Tibial nerve (tissue), 4 donors: Measurements from ENCODE around the gene ADCY6. TPM values are rescaled to one million over a fixed set of nuclear protein-coding genes. Genes with fewer than 3 reads are reported as not detected.

Experiments used
- DNase-seq, 2 donors: peaks; one replicate each; pipeline ENCODE4 v3.0.0-alpha.2; 2019; ENCODE audit warnings: low spot score in 2 of 2
- H3K27ac ChIP-seq, 4 donors: fragments of 200-600 bp; sonication (generic) in 3 of 4; one replicate each; pipeline ENCODE4 v1.5.1; 2017 to 2019; ENCODE audit warnings: mild to moderate bottlenecking in 1 of 4
- H3K27me3 ChIP-seq, 2 donors: fragments of 200-600 bp; sonication (generic) in 1 of 2; one replicate each; pipeline versions ENCODE4 v1.5.1 to v1.6.0; 2017 to 2019
- H3K36me3 ChIP-seq, 3 donors: fragments of 200-600 bp; sonication (generic); one replicate each; pipeline ENCODE4 v1.5.1; 2018 to 2019
- H3K4me1 ChIP-seq, 4 donors: fragments of 200-600 bp; sonication (generic) in 3 of 4; one replicate each; pipeline ENCODE4 v1.5.1; 2017 to 2019
- H3K4me3 ChIP-seq, 4 donors: fragments of 200-600 bp; sonication (generic) in 3 of 4; one replicate each; pipeline ENCODE4 v1.5.1; 2017 to 2019; ENCODE audit warnings: mild to moderate bottlenecking in 1 of 4, moderate library complexity in 1 of 4
- H3K9me3 ChIP-seq, 4 donors: fragments of 200-600 bp; sonication (generic) in 3 of 4; one replicate each; pipeline ENCODE4 v1.5.1; 2017 to 2019
- CTCF ChIP-seq, 5 experiments: fragments of 200-600 bp in 3 of 5; fragments of 450-650 bp in 2 of 5; sonication (generic) in 3 of 5; IDR thresholded peaks; one replicate each; pipeline ENCODE4 v1.5.1; 2016 to 2019; ENCODE audit warnings: antibody characterized with exemption in 5 of 5, mild to moderate bottlenecking in 3 of 5, moderate library complexity in 2 of 5
- EP300 ChIP-seq, 2 donors: sonication (generic); formaldehyde crosslinking; IDR thresholded peaks; one replicate each; pipeline ENCODE4 v1.6.1; 2017; ENCODE audit warnings: antibody characterized with exemption in 2 of 2, mild to moderate bottlenecking in 1 of 2
- POLR2A ChIP-seq, 2 donors: fragments of 450-650 bp; IDR thresholded peaks; one replicate each; pipeline ENCODE4 v1.6.1; 2017; ENCODE audit warnings: antibody characterized with exemption in 2 of 2, mild to moderate bottlenecking in 2 of 2, moderate library complexity in 2 of 2
- WGBS, 2 donors: methylation state at CpG; one replicate each; pipeline ENCODE4 v1.1.5; 2018; 5-methylcytosine and 5-hydroxymethylcytosine counted together
- total RNA-seq, 4 donors: library from RNA; depleted of rRNA; stranded (reverse); fragments of >200 nt; gene quantifications; one replicate each; pipeline ENCODE4 v1.1.0, GENCODE V29; 2016

The ADCY6 gene
- 10 to 100 TPM; 53.3 to 74.7 (median 57.1) TPM for total RNA-seq

GRCh38 chr12:48788854-48789775, at the start of gene ADCY6:
Gene ADCY6 (minus strand): TSS chr12:48789089. CDS start chr12:48783434, 5,655 bp downstream.
- Histone ChIP-seq H3K27ac (peak within 1 kb of the TSS; percentile 88 to 93 (median 90)), H3K9me3 (no peaks in the 10 kb centered on the region), H3K4me1 (peaks cover 0 to 48% (median 22%) of the 10 kb centered on the region in 4 donors), H3K4me3 (peak within 1 kb of the TSS; percentile 57 to 93 (median 80)), H3K36me3 (no peaks in the 10 kb centered on the region), H3K27me3 (no peaks in the 10 kb centered on the region)
- DNase-seq: peak; percentile 54 to 58
- 0 to 1% methylated on average over 40 to 75 of the region's 86 CpGs for WGBS, 2 donors
- TF ChIP-seq POLR2A (IDR thresholded peaks at IDR 0.05): peak; percentile 9 to 36
- peak in 1 of 2 donors; percentile 50 for TF ChIP-seq EP300 (IDR thresholded peaks at IDR 0.05)
- TF ChIP-seq CTCF (IDR thresholded peaks at IDR 0.05): no peak

- WGBS, 2 donors: 79 to 90% methylated on average over 4 of the region's 4 CpGs
- peaks cover 5 to 92% (median 56%) of the 10 kb centered on the region in 3 donors for H3K36me3 ChIP-seq
Observed at GRCh38 chr12:48838048-48838447, 49.2 kb upstream of the ADCY6 start.

GRCh38 chr12:48832321-48833060, 43.6 kb upstream of the ADCY6 start:
- TF ChIP-seq EP300 (IDR thresholded peaks at IDR 0.05) (no peak), CTCF (IDR thresholded peaks at IDR 0.05) (no peak), POLR2A (IDR thresholded peaks at IDR 0.05) (no peak)
- H3K4me3 ChIP-seq: no peak overlapping the region
- no peak for DNase-seq
- no peaks in the 10 kb centered on the region for H3K4me1 ChIP-seq
- H3K27me3 ChIP-seq: no peaks in the 10 kb centered on the region
- H3K27ac ChIP-seq: no peak overlapping the region
- H3K36me3 ChIP-seq: peaks cover 8 to 100% (median 76%) of the 10 kb centered on the region in 3 donors
- H3K9me3 ChIP-seq: no peaks in the 10 kb centered on the region
- WGBS, 2 donors: 88 to 89% methylated on average over 12 of the region's 12 CpGs

More at GRCh38 chr12:48838048-48838447, 49.2 kb upstream of the ADCY6 start:
- Histone ChIP-seq H3K27me3 (no peaks in the 10 kb centered on the region), H3K9me3 (no peaks in the 10 kb centered on the region), H3K27ac (no peak overlapping the region), H3K4me1 (no peaks in the 10 kb centered on the region), H3K4me3 (no peak overlapping the region)
- TF ChIP-seq POLR2A (IDR thresholded peaks at IDR 0.05) (no peak), EP300 (IDR thresholded peaks at IDR 0.05) (no peak), CTCF (IDR thresholded peaks at IDR 0.05) (no peak)
- no peak for DNase-seq

- peaks cover 8 to 100% (median 65%) of the 10 kb centered on the region in 3 donors for H3K36me3 ChIP-seq
- no peak for DNase-seq
- TF ChIP-seq POLR2A (IDR thresholded peaks at IDR 0.05) (no peak), CTCF (IDR thresholded peaks at IDR 0.05) (no peak), EP300 (IDR thresholded peaks at IDR 0.05) (no peak)
Observed at GRCh38 chr12:48831257-48831656, 42.4 kb upstream of the ADCY6 start.

More at GRCh38 chr12:48831257-48831656, 42.4 kb upstream of the ADCY6 start:
- H3K4me1 ChIP-seq: no peaks in the 10 kb centered on the region
- 80 to 81% methylated on average over 6 of the region's 6 CpGs for WGBS, 2 donors
- no peaks in the 10 kb centered on the region for H3K9me3 ChIP-seq
- no peak overlapping the region for H3K27ac ChIP-seq
- H3K27me3 ChIP-seq: no peaks in the 10 kb centered on the region
- H3K4me3 ChIP-seq: no peak overlapping the region
